Endothelial cell of umbilical vein (primary cell): ENCODE data around the gene LRRC73. TPM values are rescaled to one million over a fixed set of nuclear protein-coding genes. Genes with fewer than 3 reads are reported as not detected.
"Not testable (repeated sequence)": the region's sequence is repeated elsewhere in the genome, so short reads cannot be mapped to it uniquely, and the experiment has no call there.

Experiments used
- BruUV-seq: library from RNA; stranded (reverse); fragments of 400-500 nt; replicated peaks from 2 replicates; lab custom pipeline; 2021; lab: Mats Ljungman, UMichigan
- CTCF ChIA-PET: fragments of 300-600, 350-600 bp; sonication (Branson Sonifier 250); formaldehyde crosslinking; loops from one replicate; lab custom pipeline; 2021; ENCODE audit warnings: antibody characterized with exemption, inconsistent platforms; lab: Charles Lee
- POLR2A ChIA-PET: fragments of 300-600, 350-600 bp; sonication (Branson Sonifier 250); formaldehyde crosslinking; loops from one replicate; lab custom pipeline; 2021; ENCODE audit warnings: antibody characterized with exemption, inconsistent platforms; lab: Charles Lee
- DNase-seq: peaks from one replicate; pipeline ENCODE4 v3.0.0-alpha.2; 2011; ENCODE audit warnings: low read depth, low spot score
- FAIRE-seq: peaks from 2 replicates; lab custom pipeline; 2011; peaks lifted over from hg19 to GRCh38; lab: Jason Lieb, UNC
- H2AFZ ChIP-seq: 2 replicates; pipeline ENCODE4 v1.6.0; 2012; ENCODE audit warnings: low read depth, low read length, control low read depth, inconsistent platforms
- H3K27ac ChIP-seq: 2 replicates; pipeline ENCODE4 v1.5.1; 2011; ENCODE audit warnings: low read depth, mild to moderate bottlenecking, control low read depth, low read length, moderate library complexity; ENCODE audit not compliant: insufficient read depth
- H3K27me3 ChIP-seq, 2 experiments: 2 replicates each; pipeline versions ENCODE4 v1.6.0 to v1.6.1; 2011; ENCODE audit warnings: low read length in 2 of 2, mixed read lengths in 1 of 2; ENCODE audit not compliant: control insufficient read depth in 2 of 2, insufficient read depth in 2 of 2
- H3K36me3 ChIP-seq, 2 experiments: 2 replicates in 1 of 2; 3 replicates in 1 of 2; pipeline ENCODE4 v1.5.1; 2011; ENCODE audit warnings: low read length in 2 of 2, mild to moderate bottlenecking in 1 of 2, moderate library complexity in 1 of 2; ENCODE audit not compliant: control insufficient read depth in 2 of 2, insufficient read depth in 2 of 2; ENCODE audit errors: extremely low read depth in 1 of 2
- H3K4me1 ChIP-seq: 3 replicates; pipeline ENCODE4 v1.5.1; 2011; ENCODE audit warnings: mild to moderate bottlenecking, low read length; ENCODE audit not compliant: control insufficient read depth, insufficient read depth; ENCODE audit errors: extremely low read depth
- H3K4me2 ChIP-seq: 2 replicates; pipeline ENCODE4 v1.6.1; 2011; ENCODE audit warnings: low read length, control low read depth, mixed read lengths; ENCODE audit not compliant: insufficient read depth
- H3K4me3 ChIP-seq, 3 experiments: fragments of 200-600 bp in 1 of 3; sonication (generic), shearing (Covaris generic) in 1 of 3; replicated peaks in 1 of 3; 2 replicates each; pipeline ENCODE4 v1.5.1; 2011 to 2016; ENCODE audit warnings: control low read depth in 3 of 3, low read length in 3 of 3, mild to moderate bottlenecking in 2 of 3, inconsistent platforms in 1 of 3, low read depth in 1 of 3, moderate library complexity in 1 of 3; ENCODE audit not compliant: insufficient read depth in 1 of 3
- H3K79me2 ChIP-seq: 2 replicates; pipeline ENCODE4 v1.6.0; 2012; ENCODE audit warnings: low read length, inconsistent platforms; ENCODE audit not compliant: control insufficient read depth, insufficient read depth
- H3K9ac ChIP-seq: replicated peaks from 2 replicates; pipeline ENCODE3; 2011; ENCODE audit warnings: low read length, control low read depth; ENCODE audit not compliant: insufficient read depth; ENCODE audit errors: extremely low read depth
- H3K9me1 ChIP-seq: replicated peaks from 3 replicates; pipeline ENCODE4 v1.6.0; 2011; ENCODE audit warnings: mild to moderate bottlenecking, low read length; ENCODE audit not compliant: control insufficient read depth, insufficient read depth; ENCODE audit errors: extremely low read depth
- H3K9me3 ChIP-seq: replicated peaks from 2 replicates; pipeline ENCODE4 v1.5.1; 2012; ENCODE audit warnings: low read length, inconsistent platforms; ENCODE audit not compliant: control insufficient read depth, insufficient read depth
- H4K20me1 ChIP-seq: replicated peaks from 2 replicates; pipeline ENCODE3; 2011; ENCODE audit warnings: mild to moderate bottlenecking, low read length; ENCODE audit not compliant: control insufficient read depth, insufficient read depth; ENCODE audit errors: extremely low read depth
- CTCF ChIP-seq, 2 donors: IDR thresholded peaks; 1 replicate in 1 of 2; 2 replicates in 1 of 2; pipeline ENCODE4 v1.5.1; 2011; ENCODE audit warnings: low read length in 2 of 2, mild to moderate bottlenecking in 2 of 2, moderate library complexity in 2 of 2, control low read depth in 1 of 2, inconsistent platforms in 1 of 2, low read depth in 1 of 2; ENCODE audit not compliant: insufficient read depth in 1 of 2; ENCODE audit errors: extremely low read depth in 1 of 2
- EZH2 ChIP-seq: IDR thresholded peaks from 2 replicates; pipeline ENCODE4 v1.6.1; 2012; ENCODE audit warnings: borderline replicate concordance, low read depth, mild to moderate bottlenecking, moderate library complexity, low read length, inconsistent platforms; ENCODE audit not compliant: severe bottlenecking
- JUN ChIP-seq: IDR thresholded peaks from 2 replicates; pipeline ENCODE4 v1.6.1; 2011; ENCODE audit warnings: borderline replicate concordance, low read depth; ENCODE audit not compliant: insufficient read length, insufficient read depth
- MAX ChIP-seq: IDR thresholded peaks from 2 replicates; pipeline ENCODE4 v1.6.1; 2011; ENCODE audit not compliant: insufficient read depth, insufficient read length
- MYC ChIP-seq: IDR thresholded peaks from one replicate; pipeline ENCODE4 v1.6.1; 2011; ENCODE audit warnings: mild to moderate bottlenecking, low read depth, low read length
- POLR2A ChIP-seq: IDR thresholded peaks from 2 replicates; pipeline ENCODE4 v1.6.1; 2012; ENCODE audit warnings: low read depth, mild to moderate bottlenecking, control low read depth, low read length
- POLR2AphosphoS5 ChIP-seq: IDR thresholded peaks from 2 replicates; pipeline ENCODE4 v1.6.1; 2012; ENCODE audit warnings: low read depth, mild to moderate bottlenecking, control low read depth, low read length, moderate library complexity; ENCODE audit not compliant: insufficient read depth
- dilution Hi-C: fragments of 300-500 bp; cut with MboI; formaldehyde crosslinking; loops from one replicate; pipeline ENCODE4 v1.15.0; 2019; ENCODE audit warnings: low sequenced_read_pairs; ENCODE audit not compliant: extremely low pct_ligation_motif_present
- intact Hi-C: fragments of 100-400 bp; cut with micrococcal nuclease; formaldehyde crosslinking; loops from one replicate; pipeline ENCODE4 v1.10.0; 2022
- polyA plus RNA-seq, 4 experiments: library from polyadenylated mRNA; depleted of rRNA in 3 of 4; stranded (reverse) in 3 of 4; unstranded in 1 of 4; fragments of >200 nt; gene quantifications; 2 replicates each; pipeline versions ENCODE4 v1.2.1 to v1.2.3, GENCODE V29; 2011 to 2012; ENCODE audit warnings: missing spikeins in 1 of 4
- total RNA-seq: library from RNA; stranded (reverse); gene quantifications from 2 replicates; pipeline ENCODE4 v1.2.3, GENCODE V29; 2021

Gene LRRC73
- total and polyA plus RNA-seq, 2 donors (not counting 3 experiments of a cell fraction or from before 2014, with no cell fraction given) = 0.11 to 0.58 TPM

DNA sequence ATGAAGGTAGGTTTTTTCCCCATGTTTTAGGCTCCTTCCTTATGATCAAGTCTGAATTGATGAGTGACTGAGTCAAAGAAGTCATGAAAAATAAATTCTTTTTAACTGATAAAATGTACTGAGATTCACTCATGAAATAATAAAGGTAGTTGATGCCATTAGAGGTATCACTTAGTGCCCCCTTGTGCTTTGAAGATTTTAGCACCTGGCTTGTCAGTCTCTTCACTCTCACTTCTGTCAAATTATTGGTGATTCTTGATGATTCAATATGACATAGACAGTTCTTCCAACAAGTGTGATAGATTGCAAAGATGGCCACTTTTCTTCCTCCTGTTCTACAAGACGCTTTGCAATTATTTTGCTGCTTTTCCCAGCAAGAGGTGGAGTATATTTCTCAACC is 50.6 kb downstream of the LRRC73 start:
- no peak for FAIRE-seq
- CTCF ChIA-PET = interaction anchor here (0.7 to 21.3 kb wide), 2 partner anchors 31 to 42 kb away, joined by 3 to 289 read pairs; partner anchors contain the start of gene LRRC73
- Histone ChIP-seq H3K36me3 (no peaks in the 10 kb centered on the region), H3K4me3 (no peak overlapping the region), H3K9me3 (no peaks in the 10 kb centered on the region), H3K79me2 (no peaks in the 10 kb centered on the region), H3K9ac (no peak overlapping the region), H3K27ac (no peak overlapping the region), H3K27me3 (peaks cover 15 to 35% of the 10 kb centered on the region in 2 experiments), H3K4me2 (no peak overlapping the region), H4K20me1 (no peaks in the 10 kb centered on the region), H3K4me1 (peaks cover 9% of the 10 kb centered on the region), H3K9me1 (no peaks in the 10 kb centered on the region), H2AFZ (no peak overlapping the region)
- no TSS peak for BruUV-seq
- dilution Hi-C loops = no loop called here
- intact Hi-C loops = no loop called here
- TF ChIP-seq POLR2AphosphoS5 (no peak), MYC (no peak), POLR2A (no peak), MAX (no peak), JUN (no peak), CTCF (IDR thresholded peaks at IDR 0.05; ENCODE audit: extremely low read depth in 1 of 2, insufficient read depth in 1 of 2, low read depth in 1 of 2, low read length in 2 of 2) (no peak), EZH2 (no peak)
- POLR2A ChIA-PET = no interaction called here
- DNase-seq = no peak

- FAIRE-seq, DNase-seq, H3K27ac ChIP-seq, dilution Hi-C loops, H2AFZ ChIP-seq, POLR2A ChIA-PET, H3K9me3 ChIP-seq, H3K79me2 ChIP-seq, H3K36me3 ChIP-seq, H3K9ac ChIP-seq, H3K9me1 ChIP-seq, H3K4me1 ChIP-seq, H4K20me1 ChIP-seq, BruUV-seq, H3K4me2 ChIP-seq, intact Hi-C loops, H3K4me3 ChIP-seq: not testable (repeated sequence)
- CTCF ChIA-PET = interaction anchor here (1.6 to 21.3 kb wide), 2 partner anchors 19 to 43 kb away, joined by 3 to 289 read pairs; partner anchors contain the start of gene LRRC73
- peaks cover 13 to 30% of the 10 kb centered on the region in 2 experiments for H3K27me3 ChIP-seq
Measured at GRCh38 chr6:43458154-43458553, 52.0 kb downstream of the LRRC73 start.
